Osteocyte (in vitro differentiated cells): ENCODE results near the gene RBM20. TPM values are rescaled to one million over a fixed set of nuclear protein-coding genes. Genes with fewer than 3 reads are reported as not detected.
A peak's percentile ranks its signal among the peaks of the same experiment; 100 is the strongest.

Experiments
- DNase-seq: peaks from one replicate; pipeline ENCODE4 v3.0.0; 2021; ENCODE audit warnings: mixed read lengths; ENCODE audit not compliant: unreplicated experiment; ENCODE audit errors: extremely low spot score
- H3K27ac Mint-ChIP-seq: one replicate; pipeline ENCODE4 v1.8.0; 2021; ENCODE audit warnings: mild to moderate bottlenecking, mixed read lengths; ENCODE audit not compliant: unreplicated experiment
- H3K27me3 Mint-ChIP-seq: one replicate; pipeline ENCODE4 v1.8.0; 2021; ENCODE audit warnings: mixed read lengths; ENCODE audit not compliant: unreplicated experiment
- H3K36me3 Mint-ChIP-seq: one replicate; pipeline ENCODE4 v1.8.0; 2021; ENCODE audit warnings: mixed read lengths; ENCODE audit not compliant: unreplicated experiment
- H3K4me1 Mint-ChIP-seq: one replicate; pipeline ENCODE4 v1.8.0; 2021; ENCODE audit warnings: mixed read lengths; ENCODE audit not compliant: unreplicated experiment
- H3K4me3 Mint-ChIP-seq: one replicate; pipeline ENCODE4 v1.8.0; 2021; ENCODE audit warnings: mild to moderate bottlenecking, moderate library complexity, mixed read lengths; ENCODE audit not compliant: unreplicated experiment
- H3K9me3 Mint-ChIP-seq: one replicate; pipeline ENCODE4 v1.8.0; 2021; ENCODE audit warnings: mixed read lengths; ENCODE audit not compliant: unreplicated experiment
- total RNA-seq: library from RNA; stranded (reverse); gene quantifications from 2 replicates; pipeline ENCODE4 v1.2.1, GENCODE V29; 2021
- TF ChIP-seq, protein P1 (sequence below): fragments of 200-600 bp; sonication (generic); IDR thresholded peaks from 2 replicates; pipeline ENCODE4 v1.5.0; 2021; ENCODE audit warnings: antibody characterized with exemption, mild to moderate bottlenecking, moderate library complexity

The RBM20 gene
- total RNA-seq, 1 donor from 2014 or later, result 1.6 TPM

DNA sequence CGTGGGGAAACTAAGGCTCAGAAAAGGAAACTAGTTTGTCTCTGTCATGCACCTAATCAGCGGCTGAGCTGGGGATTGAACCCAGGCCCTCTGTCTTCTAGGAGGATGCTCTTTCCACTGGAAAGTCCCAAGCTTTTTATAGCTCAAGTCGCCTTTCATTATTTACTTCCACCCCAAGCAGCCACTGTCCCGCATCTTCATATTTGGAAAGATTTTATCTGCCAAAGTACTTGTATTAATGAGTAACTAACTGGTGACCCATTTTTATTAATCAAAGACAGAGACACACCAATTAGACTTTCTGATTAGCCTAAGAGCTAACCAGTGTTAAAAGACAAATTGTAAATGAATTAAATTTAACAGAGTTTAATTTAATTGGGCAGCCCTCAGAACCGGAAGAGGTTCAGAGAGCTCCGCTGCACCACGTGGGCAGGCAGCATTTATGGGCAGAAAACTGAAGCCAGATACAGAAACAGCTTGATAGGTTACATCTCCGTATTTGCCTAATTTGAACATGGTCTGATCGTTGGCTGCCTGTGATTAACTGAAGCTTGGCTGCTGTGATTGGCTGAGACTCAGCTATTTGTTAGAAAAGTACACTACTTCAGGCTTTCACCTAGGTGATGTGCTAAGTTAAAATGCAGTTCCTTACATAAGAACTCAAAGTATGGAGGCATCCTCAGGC is 149.1 kb downstream of the RBM20 start:
- no peak overlapping the region for H3K27ac Mint-ChIP-seq
- no peaks in the 10 kb centered on the region for H3K36me3 Mint-ChIP-seq
- DNase-seq, result no peak
- TF ChIP-seq, protein P1, sequence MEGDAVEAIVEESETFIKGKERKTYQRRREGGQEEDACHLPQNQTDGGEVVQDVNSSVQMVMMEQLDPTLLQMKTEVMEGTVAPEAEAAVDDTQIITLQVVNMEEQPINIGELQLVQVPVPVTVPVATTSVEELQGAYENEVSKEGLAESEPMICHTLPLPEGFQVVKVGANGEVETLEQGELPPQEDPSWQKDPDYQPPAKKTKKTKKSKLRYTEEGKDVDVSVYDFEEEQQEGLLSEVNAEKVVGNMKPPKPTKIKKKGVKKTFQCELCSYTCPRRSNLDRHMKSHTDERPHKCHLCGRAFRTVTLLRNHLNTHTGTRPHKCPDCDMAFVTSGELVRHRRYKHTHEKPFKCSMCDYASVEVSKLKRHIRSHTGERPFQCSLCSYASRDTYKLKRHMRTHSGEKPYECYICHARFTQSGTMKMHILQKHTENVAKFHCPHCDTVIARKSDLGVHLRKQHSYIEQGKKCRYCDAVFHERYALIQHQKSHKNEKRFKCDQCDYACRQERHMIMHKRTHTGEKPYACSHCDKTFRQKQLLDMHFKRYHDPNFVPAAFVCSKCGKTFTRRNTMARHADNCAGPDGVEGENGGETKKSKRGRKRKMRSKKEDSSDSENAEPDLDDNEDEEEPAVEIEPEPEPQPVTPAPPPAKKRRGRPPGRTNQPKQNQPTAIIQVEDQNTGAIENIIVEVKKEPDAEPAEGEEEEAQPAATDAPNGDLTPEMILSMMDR, result no peak
- H3K27me3 Mint-ChIP-seq, result no peaks in the 10 kb centered on the region
- peaks cover 27% of the 10 kb centered on the region for H3K4me1 Mint-ChIP-seq
- no peaks in the 10 kb centered on the region for H3K9me3 Mint-ChIP-seq
- no peak overlapping the region for H3K4me3 Mint-ChIP-seq

DNA sequence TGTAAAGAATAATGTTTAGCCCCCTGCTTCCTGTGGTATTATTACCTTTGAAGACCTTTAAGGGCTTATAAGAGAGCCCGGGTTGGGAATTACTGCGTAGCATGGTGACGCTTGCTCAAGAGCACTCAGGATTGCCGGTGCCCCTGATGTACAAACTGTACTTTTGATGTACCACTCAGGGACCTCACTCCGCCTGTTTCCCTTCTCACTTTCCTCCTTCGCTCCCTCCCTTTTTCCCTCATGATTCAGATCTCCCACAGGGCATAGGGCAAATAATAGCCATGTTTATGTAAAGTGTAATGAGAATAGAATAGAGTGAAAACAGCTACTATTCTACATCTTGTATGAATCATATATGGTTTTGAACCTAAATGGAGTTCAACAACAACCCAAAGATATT is 149.8 kb downstream of the RBM20 start:
- H3K4me3 Mint-ChIP-seq, result no peak overlapping the region
- H3K9me3 Mint-ChIP-seq, result no peaks in the 10 kb centered on the region

DNA sequence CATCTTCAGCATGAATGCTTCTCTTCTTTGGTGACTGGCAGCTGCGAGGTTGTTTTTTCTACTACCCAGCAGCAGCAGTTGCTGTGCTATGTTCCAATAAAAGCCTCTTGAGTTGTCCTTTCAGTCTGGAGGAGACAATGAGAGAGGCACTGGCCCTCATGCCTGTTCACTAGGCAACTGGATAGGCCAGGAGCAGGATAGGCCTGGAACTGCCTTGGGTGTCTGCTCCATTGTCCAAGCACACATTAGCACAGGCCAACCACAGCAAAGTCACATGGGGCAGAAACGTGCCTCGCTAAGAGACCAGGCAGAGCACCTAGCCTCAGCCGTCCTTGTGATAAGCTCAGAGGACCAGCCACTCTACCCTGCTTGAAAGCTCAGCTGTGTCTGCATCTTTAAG is 150.7 kb downstream of the RBM20 start:
- Mint-ChIP-seq H3K4me1 (peaks cover 27% of the 10 kb centered on the region), H3K36me3 (no peaks in the 10 kb centered on the region), H3K27ac (peak overlapping the region; percentile 29), H3K4me3 (no peak overlapping the region), H3K9me3 (no peaks in the 10 kb centered on the region), H3K27me3 (no peaks in the 10 kb centered on the region)
- TF ChIP-seq, protein P1, result no peak
- DNase-seq, result no peak

More for the DNA sequence above, 149.8 kb downstream of the RBM20 start:
- Mint-ChIP-seq H3K4me1 (peaks cover 27% of the 10 kb centered on the region), H3K27me3 (no peaks in the 10 kb centered on the region), H3K36me3 (no peaks in the 10 kb centered on the region), H3K27ac (peak overlapping the region; percentile 29)
- no peak for DNase-seq
- TF ChIP-seq, protein P1, result no peak

DNA sequence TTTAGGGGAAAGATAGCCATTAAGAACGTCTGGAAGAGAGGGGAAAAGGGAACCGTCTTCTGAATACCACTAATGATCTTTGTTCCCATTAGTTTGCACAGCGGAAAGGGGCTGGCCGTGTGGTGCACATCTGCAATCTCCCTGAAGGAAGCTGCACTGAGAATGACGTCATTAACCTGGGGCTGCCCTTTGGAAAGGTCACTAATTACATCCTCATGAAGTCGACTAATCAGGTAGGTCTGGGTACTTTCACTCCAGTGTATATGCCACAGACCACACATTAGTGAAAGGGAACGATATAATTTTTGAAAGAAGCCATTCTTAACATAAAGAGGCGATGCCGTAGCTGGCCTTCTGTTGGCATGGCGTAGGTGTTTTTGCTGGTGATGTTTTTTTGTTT is 153.3 kb downstream of the RBM20 start:
- DNase-seq, result no peak
- H3K4me3 Mint-ChIP-seq, result no peak overlapping the region
- no peaks in the 10 kb centered on the region for H3K9me3 Mint-ChIP-seq
- TF ChIP-seq, protein P1, result no peak
- H3K27ac Mint-ChIP-seq, result no peak overlapping the region
- no peaks in the 10 kb centered on the region for H3K27me3 Mint-ChIP-seq
- no peaks in the 10 kb centered on the region for H3K36me3 Mint-ChIP-seq
- H3K4me1 Mint-ChIP-seq, result peaks cover 31% of the 10 kb centered on the region

DNA sequence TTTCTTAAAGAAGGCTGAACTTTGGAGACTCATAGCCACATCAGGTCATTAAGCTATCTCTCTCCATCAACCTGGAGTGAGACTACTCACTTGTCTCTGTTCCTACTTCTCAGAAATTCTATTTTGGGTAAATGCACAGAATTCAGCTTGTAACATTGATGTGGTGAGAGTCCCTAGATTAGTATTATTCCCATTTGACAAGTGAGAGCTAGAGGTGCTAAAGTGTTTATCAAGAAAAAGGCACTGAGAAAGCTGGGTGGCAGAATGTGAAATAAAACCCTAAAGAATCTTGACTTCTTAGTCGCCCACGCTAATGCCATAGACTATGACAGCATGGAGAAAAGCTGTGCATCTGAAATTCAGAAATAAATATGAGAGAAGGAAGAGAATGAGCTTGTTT is 154.2 kb downstream of the RBM20 start:
- Mint-ChIP-seq H3K9me3 (no peaks in the 10 kb centered on the region), H3K27ac (no peak overlapping the region), H3K4me3 (no peak overlapping the region), H3K36me3 (no peaks in the 10 kb centered on the region), H3K27me3 (no peaks in the 10 kb centered on the region), H3K4me1 (peaks cover 33% of the 10 kb centered on the region)
- no peak for DNase-seq
- TF ChIP-seq, protein P1, result no peak
